ENCODE measurements around the gene RASGRF2.

The RASGRF2 gene

GRCh38 chr5:81086881-81087281 lies 126.7 kb downstream of the RASGRF2 start:
- Histone ChIP-seq H3K27me3 (ENCODE audit: control insufficient read depth, low read length) (no peaks in the 10 kb centered on the region), H3K4me1 (ENCODE audit: control insufficient read depth, low read length) (no peaks in the 10 kb centered on the region), H4K20me1 (ENCODE audit: control insufficient read depth, insufficient read depth, low read depth, low read length) (no peaks in the 10 kb centered on the region), H3K36me3 (ENCODE audit: control insufficient read depth, low read length) (no peaks in the 10 kb centered on the region), H3K4me3 (ENCODE audit: low read length) (no peak overlapping the region), H3K4me2 (ENCODE audit: low read length) (no peak overlapping the region), H3K9me3 (ENCODE audit: control insufficient read depth, insufficient read depth, low read length) (no peaks in the 10 kb centered on the region), H3K79me2 (ENCODE audit: control insufficient read depth, low read length) (no peaks in the 10 kb centered on the region), H3K9me2 (replicated peaks; ENCODE audit: control insufficient read depth, low read length) (no peaks in the 10 kb centered on the region), H3K27ac (ENCODE audit: low read depth, low read length) (no peak overlapping the region), H3F3A (ENCODE audit: control insufficient read depth, insufficient read depth) (no peaks in the 10 kb centered on the region)
- no peak for TF ChIP-seq EZH2phosphoT487 (IDR thresholded peaks at IDR 0.05; ENCODE audit: borderline replicate concordance, low read length)
- TF ChIP-seq, protein P1, sequence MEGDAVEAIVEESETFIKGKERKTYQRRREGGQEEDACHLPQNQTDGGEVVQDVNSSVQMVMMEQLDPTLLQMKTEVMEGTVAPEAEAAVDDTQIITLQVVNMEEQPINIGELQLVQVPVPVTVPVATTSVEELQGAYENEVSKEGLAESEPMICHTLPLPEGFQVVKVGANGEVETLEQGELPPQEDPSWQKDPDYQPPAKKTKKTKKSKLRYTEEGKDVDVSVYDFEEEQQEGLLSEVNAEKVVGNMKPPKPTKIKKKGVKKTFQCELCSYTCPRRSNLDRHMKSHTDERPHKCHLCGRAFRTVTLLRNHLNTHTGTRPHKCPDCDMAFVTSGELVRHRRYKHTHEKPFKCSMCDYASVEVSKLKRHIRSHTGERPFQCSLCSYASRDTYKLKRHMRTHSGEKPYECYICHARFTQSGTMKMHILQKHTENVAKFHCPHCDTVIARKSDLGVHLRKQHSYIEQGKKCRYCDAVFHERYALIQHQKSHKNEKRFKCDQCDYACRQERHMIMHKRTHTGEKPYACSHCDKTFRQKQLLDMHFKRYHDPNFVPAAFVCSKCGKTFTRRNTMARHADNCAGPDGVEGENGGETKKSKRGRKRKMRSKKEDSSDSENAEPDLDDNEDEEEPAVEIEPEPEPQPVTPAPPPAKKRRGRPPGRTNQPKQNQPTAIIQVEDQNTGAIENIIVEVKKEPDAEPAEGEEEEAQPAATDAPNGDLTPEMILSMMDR (IDR thresholded peaks at IDR 0.05; ENCODE audit: low read depth, low read length, poor library complexity, severe bottlenecking): no peak

DNA sequence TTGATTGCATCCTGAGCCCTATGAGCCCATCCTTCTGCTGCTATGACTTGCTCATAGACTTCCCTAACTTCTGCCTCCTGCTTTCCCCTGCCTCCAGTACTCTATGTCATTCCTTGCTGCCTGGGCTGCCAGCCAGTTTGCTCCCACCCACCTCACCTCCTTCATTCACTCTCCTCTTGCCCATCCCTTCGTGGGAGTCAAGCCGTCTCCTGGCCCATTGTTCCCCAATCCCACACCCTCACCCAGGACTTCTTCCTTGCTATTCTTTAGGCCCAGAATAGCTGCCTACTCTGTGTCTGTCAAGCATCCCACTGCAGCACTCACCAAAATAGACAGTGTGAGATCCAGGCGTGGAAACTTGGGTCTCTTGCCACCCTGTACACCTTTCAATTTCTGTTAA lies 131.0 kb downstream of the RASGRF2 start:
- H3K27me3 ChIP-seq (ENCODE audit: control insufficient read depth, low read length): 0 out of 2 replicates have a peak, but pooled peaks cover 2% of the 10 kb centered on the region
- no peaks in the 10 kb centered on the region for H3K9me2 ChIP-seq (replicated peaks; ENCODE audit: control insufficient read depth, low read length)
- TF ChIP-seq, protein P1 (IDR thresholded peaks at IDR 0.05; ENCODE audit: low read depth, low read length, poor library complexity, severe bottlenecking): no peak
- TF ChIP-seq EZH2phosphoT487 (IDR thresholded peaks at IDR 0.05; ENCODE audit: borderline replicate concordance, low read length): no peak
- no peaks in the 10 kb centered on the region for H3K79me2 ChIP-seq (ENCODE audit: control insufficient read depth, low read length)
- H3K9me3 ChIP-seq (ENCODE audit: control insufficient read depth, insufficient read depth, low read length): no peaks in the 10 kb centered on the region
- no peaks in the 10 kb centered on the region for H3F3A ChIP-seq (ENCODE audit: control insufficient read depth, insufficient read depth)
- no peak overlapping the region for H3K4me2 ChIP-seq (ENCODE audit: low read length)
- no peak overlapping the region for H3K27ac ChIP-seq (ENCODE audit: low read depth, low read length)
- H3K4me3 ChIP-seq (ENCODE audit: low read length): no peak overlapping the region
- no peaks in the 10 kb centered on the region for H3K36me3 ChIP-seq (ENCODE audit: control insufficient read depth, low read length)
- H4K20me1 ChIP-seq (ENCODE audit: control insufficient read depth, insufficient read depth, low read depth, low read length): no peaks in the 10 kb centered on the region
- no peaks in the 10 kb centered on the region for H3K4me1 ChIP-seq (ENCODE audit: control insufficient read depth, low read length)

- H3K36me3 ChIP-seq (ENCODE audit: control insufficient read depth, low read length): no peaks in the 10 kb centered on the region
- H3K27ac ChIP-seq (ENCODE audit: low read depth, low read length): no peak overlapping the region
- H3K4me1 ChIP-seq (ENCODE audit: control insufficient read depth, low read length): no peaks in the 10 kb centered on the region
- no peaks in the 10 kb centered on the region for H4K20me1 ChIP-seq (ENCODE audit: control insufficient read depth, insufficient read depth, low read depth, low read length)
- H3K9me3 ChIP-seq (ENCODE audit: control insufficient read depth, insufficient read depth, low read length): no peaks in the 10 kb centered on the region
- no peak overlapping the region for H3K4me2 ChIP-seq (ENCODE audit: low read length)
- no peaks in the 10 kb centered on the region for H3K79me2 ChIP-seq (ENCODE audit: control insufficient read depth, low read length)
- no peak overlapping the region for H3K4me3 ChIP-seq (ENCODE audit: low read length)
- no peak for TF ChIP-seq EZH2phosphoT487 (IDR thresholded peaks at IDR 0.05; ENCODE audit: borderline replicate concordance, low read length)
- TF ChIP-seq, protein P1 (IDR thresholded peaks at IDR 0.05; ENCODE audit: low read depth, low read length, poor library complexity, severe bottlenecking): no peak
- H3F3A ChIP-seq (ENCODE audit: control insufficient read depth, insufficient read depth): no peaks in the 10 kb centered on the region
- H3K9me2 ChIP-seq (replicated peaks; ENCODE audit: control insufficient read depth, low read length): no peaks in the 10 kb centered on the region
- 0 out of 2 replicates have a peak, but pooled peaks cover 2% of the 10 kb centered on the region for H3K27me3 ChIP-seq (ENCODE audit: control insufficient read depth, low read length)
Observed at GRCh38 chr5:81093536-81094196, 133.5 kb downstream of the RASGRF2 start.
